ENCODE measurements around the gene IRS2. TPM values are rescaled to one million over a fixed set of nuclear protein-coding genes. Genes with fewer than 3 reads are reported as not detected.

The IRS2 gene
- total and polyA plus RNA-seq, 2 of the 8 experiments (the other 6 are each of a cell fraction or from before 2014, with no cell fraction given), result 2.6 to 17.0 TPM

DNA sequence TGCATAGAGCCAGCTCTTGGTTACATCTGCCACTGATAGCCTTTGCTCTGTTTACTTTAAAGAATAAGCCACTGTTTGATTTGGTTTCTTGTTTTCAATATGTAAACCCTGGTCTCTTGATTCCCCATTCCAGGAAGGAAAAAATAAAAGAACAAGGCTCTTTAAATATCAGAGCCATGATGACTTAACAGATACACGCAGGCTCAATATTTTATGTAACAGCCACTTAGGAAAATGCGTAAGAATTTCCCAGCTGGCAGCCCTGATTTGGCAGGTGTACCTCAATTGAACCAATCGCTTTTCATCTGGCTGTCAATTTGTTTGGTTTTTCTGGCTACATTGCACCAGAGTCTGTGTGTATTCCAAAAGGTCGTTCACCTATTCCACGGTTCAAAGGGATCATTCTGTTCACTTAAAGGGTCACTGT lies 65.6 kb downstream of the IRS2 start:
- no peaks in the 10 kb centered on the region for H4K20me1 ChIP-seq (replicated peaks in 1 of 2; ENCODE audit: control insufficient read depth in 1 of 2, insufficient read depth in 2 of 2, low read length in 2 of 2)
- H2BK5ac ChIP-seq (ENCODE audit: low read depth, low read length), result no peak overlapping the region
- H2BK20ac ChIP-seq (ENCODE audit: low read length), result no peak overlapping the region
- H3K4ac ChIP-seq (replicated peaks; ENCODE audit: insufficient read length, low read depth, low read length), result no peak overlapping the region
- H3K56ac ChIP-seq (replicated peaks; ENCODE audit: insufficient read length, low read depth, low read length), result no peak overlapping the region
- peaks cover 1 to 5% (median 3%) of the 10 kb centered on the region in 4 experiments; a peak in 3 of 7 replicates for H3K4me1 ChIP-seq (replicated peaks in 1 of 4; ENCODE audit: control insufficient read depth in 3 of 4, insufficient read depth in 4 of 4, low read length in 3 of 4)
- 88% methylated on average over 5 of the region's 5 CpGs; no CpG with 5 or more reads in 1 of the 2 experiments for WGBS, 2 experiments (ENCODE audit: extremely low coverage in 1 of 2, insufficient coverage in 1 of 2, insufficient read length in 1 of 2, insufficient replicate concordance in 2 of 2, low coverage in 1 of 2, low lambda C conversion rate in 2 of 2, missing lambda C conversion rate in 1 of 2)
- TF ChIP-seq SAP30 (IDR thresholded peaks at IDR 0.05; ENCODE audit: insufficient read depth, insufficient replicate concordance, low read length) (no peak), TBP (IDR thresholded peaks at IDR 0.05; ENCODE audit: low read depth, low read length) (no peak), POLR2A (IDR thresholded peaks at IDR 0.05; ENCODE audit: control extremely low read depth in 1 of 2, low read depth in 2 of 2, low read length in 2 of 2) (no peak), RAD21 (IDR thresholded peaks at IDR 0.05 in 1 of 2, conservative IDR thresholded peaks at IDR 0.05 in 1 of 2; ENCODE audit: low read depth in 2 of 2, low read length in 2 of 2) (no peak), ASH2L (IDR thresholded peaks at IDR 0.05; ENCODE audit: low read length) (no peak), CEBPB (IDR thresholded peaks at IDR 0.05; ENCODE audit: low read depth, low read length) (no peak), CTBP2 (IDR thresholded peaks at IDR 0.05; ENCODE audit: borderline replicate concordance, insufficient read depth, insufficient read length, low read length) (no peak), TAF1 (IDR thresholded peaks at IDR 0.05; ENCODE audit: low read depth, low read length) (no peak)
- TF ChIP-seq, protein P1, sequence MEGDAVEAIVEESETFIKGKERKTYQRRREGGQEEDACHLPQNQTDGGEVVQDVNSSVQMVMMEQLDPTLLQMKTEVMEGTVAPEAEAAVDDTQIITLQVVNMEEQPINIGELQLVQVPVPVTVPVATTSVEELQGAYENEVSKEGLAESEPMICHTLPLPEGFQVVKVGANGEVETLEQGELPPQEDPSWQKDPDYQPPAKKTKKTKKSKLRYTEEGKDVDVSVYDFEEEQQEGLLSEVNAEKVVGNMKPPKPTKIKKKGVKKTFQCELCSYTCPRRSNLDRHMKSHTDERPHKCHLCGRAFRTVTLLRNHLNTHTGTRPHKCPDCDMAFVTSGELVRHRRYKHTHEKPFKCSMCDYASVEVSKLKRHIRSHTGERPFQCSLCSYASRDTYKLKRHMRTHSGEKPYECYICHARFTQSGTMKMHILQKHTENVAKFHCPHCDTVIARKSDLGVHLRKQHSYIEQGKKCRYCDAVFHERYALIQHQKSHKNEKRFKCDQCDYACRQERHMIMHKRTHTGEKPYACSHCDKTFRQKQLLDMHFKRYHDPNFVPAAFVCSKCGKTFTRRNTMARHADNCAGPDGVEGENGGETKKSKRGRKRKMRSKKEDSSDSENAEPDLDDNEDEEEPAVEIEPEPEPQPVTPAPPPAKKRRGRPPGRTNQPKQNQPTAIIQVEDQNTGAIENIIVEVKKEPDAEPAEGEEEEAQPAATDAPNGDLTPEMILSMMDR (IDR thresholded peaks at IDR 0.05; ENCODE audit: control extremely low read depth in 1 of 3, insufficient read depth in 1 of 3, low read depth in 1 of 3, low read length in 3 of 3), result no peak
- H3K4me2 ChIP-seq (ENCODE audit: insufficient read depth in 1 of 2, low read depth in 2 of 2, low read length in 2 of 2), result no peak overlapping the region
- no peak overlapping the region for H4K91ac ChIP-seq (replicated peaks; ENCODE audit: insufficient read length, low read length)
- H3K9me3 ChIP-seq (ENCODE audit: insufficient read depth in 2 of 2, low read depth in 1 of 2, low read length in 1 of 2), result no peaks in the 10 kb centered on the region
- POLR2A ChIA-PET (ENCODE audit: partially characterized antibody), result no interaction called here
- H3K18ac ChIP-seq (ENCODE audit: extremely low read depth, low read length), result no peak overlapping the region
- H2BK12ac ChIP-seq (ENCODE audit: low read depth, low read length), result no peak overlapping the region
- H3K23ac ChIP-seq (ENCODE audit: insufficient read length), result no peak overlapping the region
- no peaks in the 10 kb centered on the region; a peak in 1 of 8 replicates for H3K36me3 ChIP-seq (ENCODE audit: control insufficient read depth in 2 of 4, insufficient read depth in 4 of 4, low read length in 3 of 4)
- no peak for FAIRE-seq
- H3K79me2 ChIP-seq (ENCODE audit: control insufficient read depth in 1 of 2, insufficient read depth in 2 of 2, low read length in 2 of 2), result no peaks in the 10 kb centered on the region
- no peak overlapping the region for H2AK5ac ChIP-seq (ENCODE audit: low read depth, low read length)
- H4K5ac ChIP-seq (ENCODE audit: insufficient read length, low read depth, low read length), result no peak overlapping the region
- no peak overlapping the region for H2AFZ ChIP-seq (ENCODE audit: low read length)
- H3K27me3 ChIP-seq (replicated peaks in 1 of 4; ENCODE audit: control insufficient read depth in 3 of 4, extremely low read depth in 1 of 4, insufficient read depth in 3 of 4, low read length in 3 of 4), result no peaks in the 10 kb centered on the region
- no peak overlapping the region for H2BK120ac ChIP-seq (replicated peaks; ENCODE audit: low read depth, low read length)
- no peaks in the 10 kb centered on the region for H3K79me1 ChIP-seq (ENCODE audit: low read depth, low read length)
- no peaks in the 10 kb centered on the region for H3K23me2 ChIP-seq (ENCODE audit: low read depth, low read length)
- no peak overlapping the region for H3K27ac ChIP-seq (ENCODE audit: low read depth, low read length)
- no peak overlapping the region for H4K8ac ChIP-seq (ENCODE audit: extremely low read depth, insufficient read depth, low read length)
- no peak overlapping the region for H3K4me3 ChIP-seq (ENCODE audit: extremely low read depth in 1 of 4, insufficient read depth in 2 of 4, low read depth in 3 of 4, low read length in 4 of 4)
- no peak overlapping the region for H2BK15ac ChIP-seq (ENCODE audit: low read length)
- DNase-seq (ENCODE audit: low read depth in 1 of 2, low spot score in 2 of 2), result no peak
- CTCF ChIA-PET (ENCODE audit: partially characterized antibody), result interaction anchor here (0.7 to 1.1 kb wide), 4 partner anchors 21 to 396 kb away, joined by 3 read pairs; no protein-coding TSS in a partner anchor
- H3K14ac ChIP-seq (ENCODE audit: insufficient read length), result no peak overlapping the region
- no peak overlapping the region for H3K9ac ChIP-seq (replicated peaks in 1 of 4; ENCODE audit: extremely low read depth in 1 of 4, low read depth in 3 of 4, low read length in 3 of 4)

Data from H1 (cell line).